Smooth muscle cell of the umbilical artery (primary cell): ENCODE results near the gene NKAIN4. TPM values are rescaled to one million over a fixed set of nuclear protein-coding genes. Genes with fewer than 3 reads are reported as not detected.

Source experiments
- total RNA-seq: library from RNA; depleted of rRNA; stranded (reverse); fragments of >200 nt; gene quantifications from 2 replicates; pipeline ENCODE4 v1.2.3, GENCODE V29; 2014

The NKAIN4 gene
- not detected in 2 replicates for total RNA-seq

GRCh38 chr20:63254232-63254605, at the start of gene NKAIN4:
Gene NKAIN4, minus strand, starts transcription at chr20:63254463. Its CDS starts 13 bp downstream, at chr20:63254450.

GRCh38 chr20:63292904-63293303, 38.6 kb upstream of the NKAIN4 start, which contains the start of gene COL20A1:
Gene COL20A1, plus strand, starts transcription at chr20:63293186. Its CDS starts 1,922 bp downstream, at chr20:63295108.

GRCh38 chr20:63272105-63273058, 18.1 kb upstream of the NKAIN4 start, which contains the start of gene ARFGAP1:
Gene ARFGAP1, plus strand, starts transcription at chr20:63272813. Its CDS starts 2,768 bp downstream, at chr20:63275581.

GRCh38 chr20:63235399-63235983, 18.8 kb downstream of the NKAIN4 start, which contains the start of gene BIRC7:
Gene BIRC7, plus strand, starts transcription at chr20:63235905. Its CDS starts 192 bp downstream, at chr20:63236097.

GRCh38 chr20:63216041-63216848, 38.0 kb downstream of the NKAIN4 start, which contains the start of gene YTHDF1:
Gene YTHDF1, minus strand, starts transcription at chr20:63216131. Its CDS starts 239 bp downstream, at chr20:63215892.

Other genes starting within 250 kb of the NKAIN4 start
- not detected in 2 replicates for gene BHLHE23, start 247.5 kb downstream of the NKAIN4 start, total RNA-seq
- 17.8 and 25.2 TPM in 2 replicates for gene YTHDF1, start 38.3 kb downstream of the NKAIN4 start, total RNA-seq
- 0.30 TPM in 1 of 2 replicates, not detected in the other for gene BIRC7, start 18.6 kb downstream of the NKAIN4 start, total RNA-seq
- gene ARFGAP1, start 18.4 kb upstream of the NKAIN4 start, total RNA-seq = 103 and 159 TPM in 2 replicates
- under 0.01 and 0.05 TPM in 2 replicates for gene COL20A1, start 38.7 kb upstream of the NKAIN4 start, total RNA-seq
- gene CHRNA4, start 106.9 kb upstream of the NKAIN4 start, total RNA-seq = not detected in 2 replicates
- gene KCNQ2, start 218.2 kb upstream of the NKAIN4 start, total RNA-seq = not detected in 2 replicates
- gene EEF1A2, start 244.6 kb upstream of the NKAIN4 start, total RNA-seq = 3.9 and 8.8 TPM in 2 replicates